GM12891 (cell line): ENCODE results near the gene SAMD3.

Source experiments
- POLR2A ChIP-seq: IDR thresholded peaks from 2 replicates; pipeline ENCODE4 v1.6.1; 2011; ENCODE audit warnings: low read depth, low read length, control low read depth
- POLR2AphosphoS5 ChIP-seq: IDR thresholded peaks from 2 replicates; pipeline ENCODE4 v1.6.1; 2011; ENCODE audit warnings: low read depth, low read length, control low read depth
- SPI1 ChIP-seq: IDR thresholded peaks from 2 replicates; pipeline ENCODE4 v1.6.1; 2011; ENCODE audit warnings: low read depth, low read length, control low read depth
- TAF1 ChIP-seq: IDR thresholded peaks from 2 replicates; pipeline ENCODE4 v1.6.1; 2011; ENCODE audit warnings: low read depth, low read length, control low read depth

DNA sequence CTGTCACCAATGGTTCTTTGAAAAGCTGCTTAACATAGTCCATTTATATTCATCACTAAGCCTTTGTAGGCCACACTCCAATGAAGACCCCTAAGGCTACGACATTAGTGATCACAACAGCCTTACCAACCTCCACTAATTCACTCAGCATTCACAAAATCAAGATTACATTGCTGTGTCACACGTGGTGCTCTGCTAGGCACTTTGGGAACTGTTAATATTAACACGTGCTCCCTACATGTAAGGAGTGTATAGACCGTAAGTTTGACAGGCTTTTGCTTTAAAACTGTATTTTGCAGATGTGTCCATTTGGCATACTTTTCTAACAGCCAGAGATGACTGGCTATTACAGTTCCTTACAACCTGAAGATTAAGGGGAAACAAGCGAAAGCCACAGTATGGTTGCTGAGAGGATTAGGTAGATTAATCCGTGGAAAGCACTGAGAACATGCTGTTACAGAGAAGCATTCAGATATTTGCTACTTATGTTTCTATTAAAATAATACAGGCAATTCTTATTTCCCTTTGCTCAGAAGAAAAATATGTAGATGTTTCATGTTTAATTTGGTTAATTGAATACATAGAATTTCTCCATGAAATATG is 69.7 kb downstream of the SAMD3 start:
- TF ChIP-seq POLR2A: no peak
- no peak for TF ChIP-seq SPI1
- TF ChIP-seq TAF1: no peak
- TF ChIP-seq POLR2AphosphoS5: no peak
